ENCODE measurements around the gene LDLRAD4.

LDLRAD4 gene

DNA sequence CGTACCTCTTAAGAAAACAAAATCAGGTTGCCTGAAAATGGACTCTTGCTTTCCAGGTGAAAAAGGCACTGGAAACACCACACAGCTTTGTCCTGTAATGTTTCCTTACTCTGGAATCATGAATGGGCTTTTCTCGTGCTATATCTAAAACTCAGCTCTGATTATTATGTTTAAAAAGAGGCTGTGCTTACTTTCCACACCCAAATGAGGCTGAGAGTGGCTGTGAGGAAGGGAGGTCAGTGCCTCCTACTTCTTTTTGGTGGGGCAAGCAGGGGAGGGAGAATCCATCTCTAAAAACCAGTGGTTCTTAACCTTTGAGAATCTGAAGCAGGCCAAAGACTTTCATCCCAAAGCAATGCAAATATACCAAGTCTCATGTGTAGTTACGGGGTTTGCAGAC, 359.2 kb downstream of the LDLRAD4 start:
- TF ChIP-seq, protein P1, sequence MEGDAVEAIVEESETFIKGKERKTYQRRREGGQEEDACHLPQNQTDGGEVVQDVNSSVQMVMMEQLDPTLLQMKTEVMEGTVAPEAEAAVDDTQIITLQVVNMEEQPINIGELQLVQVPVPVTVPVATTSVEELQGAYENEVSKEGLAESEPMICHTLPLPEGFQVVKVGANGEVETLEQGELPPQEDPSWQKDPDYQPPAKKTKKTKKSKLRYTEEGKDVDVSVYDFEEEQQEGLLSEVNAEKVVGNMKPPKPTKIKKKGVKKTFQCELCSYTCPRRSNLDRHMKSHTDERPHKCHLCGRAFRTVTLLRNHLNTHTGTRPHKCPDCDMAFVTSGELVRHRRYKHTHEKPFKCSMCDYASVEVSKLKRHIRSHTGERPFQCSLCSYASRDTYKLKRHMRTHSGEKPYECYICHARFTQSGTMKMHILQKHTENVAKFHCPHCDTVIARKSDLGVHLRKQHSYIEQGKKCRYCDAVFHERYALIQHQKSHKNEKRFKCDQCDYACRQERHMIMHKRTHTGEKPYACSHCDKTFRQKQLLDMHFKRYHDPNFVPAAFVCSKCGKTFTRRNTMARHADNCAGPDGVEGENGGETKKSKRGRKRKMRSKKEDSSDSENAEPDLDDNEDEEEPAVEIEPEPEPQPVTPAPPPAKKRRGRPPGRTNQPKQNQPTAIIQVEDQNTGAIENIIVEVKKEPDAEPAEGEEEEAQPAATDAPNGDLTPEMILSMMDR (IDR thresholded peaks at IDR 0.05; ENCODE audit: extremely low read depth, missing control alignments) = no peak
- DNase-seq (ENCODE audit: low spot score) = no peak

DNA sequence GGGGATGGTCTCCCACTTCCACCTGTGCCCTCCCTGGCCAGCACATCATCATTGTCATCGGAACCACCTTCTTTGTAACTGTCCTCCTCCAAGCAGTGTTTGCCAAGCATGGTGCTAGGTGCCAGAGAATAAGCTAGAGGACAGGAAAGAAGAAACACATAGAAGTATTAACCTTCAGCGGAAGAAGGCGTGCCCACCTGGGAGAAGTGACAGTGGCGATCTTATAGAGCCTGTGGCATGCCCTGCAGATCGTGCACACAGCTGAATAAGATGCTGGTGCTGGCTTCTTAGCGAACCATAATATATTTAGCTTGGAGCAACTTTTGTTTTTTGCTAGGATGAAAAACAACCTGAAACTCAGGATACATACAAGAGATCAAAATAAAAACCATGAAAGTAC, 359.8 kb downstream of the LDLRAD4 start:
- TF ChIP-seq, protein P1 (IDR thresholded peaks at IDR 0.05; ENCODE audit: extremely low read depth, missing control alignments) = no peak
- no peak for DNase-seq (ENCODE audit: low spot score)

DNA sequence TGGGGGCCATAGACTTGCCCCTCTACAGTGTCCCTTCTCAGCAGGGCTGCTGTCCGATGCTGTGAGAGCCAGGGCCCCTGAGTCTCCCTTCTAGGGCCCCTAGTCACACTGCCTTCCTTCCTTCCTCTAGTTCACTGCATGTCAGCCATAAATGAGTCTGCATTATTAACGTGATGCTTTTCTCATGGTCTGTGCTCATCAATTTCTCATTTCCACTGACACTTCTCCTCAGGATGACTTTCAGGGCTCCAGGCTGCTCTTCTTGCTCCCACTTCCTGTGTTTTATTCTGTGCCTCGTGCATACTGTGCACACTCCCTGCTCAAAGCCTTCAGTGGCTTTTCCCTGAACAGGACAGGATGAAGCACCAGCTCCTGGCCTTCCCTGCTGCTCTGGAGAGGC, 361.3 kb downstream of the LDLRAD4 start:
- TF ChIP-seq, protein P1 (IDR thresholded peaks at IDR 0.05; ENCODE audit: extremely low read depth, missing control alignments) = no peak
- DNase-seq (ENCODE audit: low spot score) = no peak

DNA sequence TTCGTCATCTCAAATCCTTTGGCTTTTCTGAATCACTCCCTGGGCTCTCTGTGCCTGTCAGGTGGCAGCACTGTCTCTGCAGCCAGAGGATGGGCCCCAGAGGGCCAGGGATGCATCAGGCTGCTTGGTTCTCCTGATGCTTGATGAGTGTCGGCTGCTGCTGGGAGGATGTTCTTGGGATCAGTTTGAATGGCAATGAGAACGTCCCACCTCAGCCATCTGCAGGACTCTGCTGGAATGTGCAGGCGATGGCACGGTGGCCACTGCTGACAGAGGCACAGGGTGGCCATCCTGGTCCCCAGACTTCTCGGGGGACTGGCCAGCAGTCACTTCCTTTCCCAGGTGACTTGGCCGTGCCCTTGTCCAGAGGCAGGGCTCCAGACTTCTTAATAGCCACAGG, 361.8 kb downstream of the LDLRAD4 start:
- no peak for DNase-seq (ENCODE audit: low spot score)
- TF ChIP-seq, protein P1 (IDR thresholded peaks at IDR 0.05; ENCODE audit: extremely low read depth, missing control alignments) = no peak

DNA sequence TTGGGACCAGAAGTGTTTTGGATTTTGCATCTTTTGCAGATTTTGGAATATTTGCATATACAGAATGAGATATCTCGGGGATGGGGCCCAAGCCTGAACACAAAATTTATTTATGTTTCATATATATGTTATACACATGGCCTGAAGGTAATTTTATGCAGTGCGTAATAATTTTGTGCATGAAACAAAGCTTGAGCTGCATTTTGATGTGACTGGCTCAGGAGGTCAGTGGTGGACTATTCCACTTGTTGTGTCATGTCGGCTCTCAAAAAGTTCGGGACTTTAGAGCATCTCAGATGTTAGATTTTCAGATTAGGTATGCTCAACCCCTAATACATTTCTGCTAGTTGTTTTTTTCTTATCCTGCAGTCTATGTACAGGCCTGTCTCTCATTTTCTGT, 362.4 kb downstream of the LDLRAD4 start:
- DNase-seq (ENCODE audit: low spot score) = no peak
- TF ChIP-seq, protein P1 (IDR thresholded peaks at IDR 0.05; ENCODE audit: extremely low read depth, missing control alignments) = no peak

DNA sequence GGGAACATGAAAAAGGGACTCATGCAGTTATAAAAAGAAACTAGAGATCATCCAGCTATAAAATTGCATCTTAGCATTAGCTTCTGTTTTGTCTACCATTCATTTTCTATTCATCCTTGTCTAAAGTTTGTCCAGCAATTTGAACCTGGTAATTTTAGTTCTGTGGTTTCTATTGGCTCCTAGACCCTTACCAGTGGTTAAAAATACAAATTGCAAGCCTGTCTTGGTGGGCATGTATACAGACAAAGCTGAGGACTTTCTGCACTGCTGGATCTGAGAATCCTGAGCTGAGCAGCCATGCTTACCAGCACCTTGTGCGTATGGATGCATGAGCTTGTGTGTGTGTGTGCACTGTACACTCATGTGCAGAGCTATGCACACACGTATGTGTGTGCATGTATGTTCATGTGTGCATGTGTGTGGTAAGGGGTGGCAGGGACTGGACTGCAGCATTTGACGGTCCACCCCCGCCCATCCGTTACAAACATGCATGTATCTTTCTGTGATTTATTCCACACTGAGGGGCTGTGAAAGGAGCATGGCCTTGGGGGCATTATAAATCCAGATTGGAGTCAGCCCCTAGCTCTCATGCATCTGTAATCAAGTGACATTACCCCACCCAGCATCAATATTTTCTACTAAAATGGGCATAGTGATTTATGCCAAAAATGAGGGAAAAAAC, 363.1 kb downstream of the LDLRAD4 start:
- no peak for DNase-seq (ENCODE audit: low spot score)
- TF ChIP-seq, protein P1 (IDR thresholded peaks at IDR 0.05; ENCODE audit: extremely low read depth, missing control alignments) = no peak

DNA sequence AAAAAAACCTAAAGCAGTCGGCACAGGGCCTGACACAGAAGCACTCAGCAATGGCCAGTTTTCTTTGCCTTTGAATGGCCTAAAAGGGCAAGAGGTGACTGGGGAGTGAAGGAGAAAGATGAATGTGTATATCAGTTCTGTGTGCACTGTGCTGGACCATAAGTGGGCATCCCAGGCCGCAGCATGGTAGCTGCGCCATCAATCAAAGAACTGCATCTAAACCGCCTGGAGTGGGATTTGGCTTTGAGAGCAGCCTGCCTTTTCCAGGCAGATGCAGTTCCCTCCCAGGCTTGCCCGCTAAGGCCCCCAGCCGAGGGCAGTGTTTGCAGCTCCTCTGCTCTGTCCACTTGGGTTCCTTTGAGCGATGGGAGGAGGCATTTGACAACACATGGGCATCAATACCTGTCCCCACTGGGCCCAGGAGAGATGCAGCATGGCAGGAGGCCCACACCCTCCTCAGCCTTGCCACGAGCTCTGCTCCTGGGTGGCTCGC, 363.7 kb downstream of the LDLRAD4 start:
- TF ChIP-seq, protein P1 (IDR thresholded peaks at IDR 0.05; ENCODE audit: extremely low read depth, missing control alignments) = no peak
- no peak for DNase-seq (ENCODE audit: low spot score)

All from GM20000 (cell line).